Left ventricle myocardium inferior (tissue), 1 donor: ENCODE measurements around the gene BTD. TPM values are rescaled to one million over a fixed set of nuclear protein-coding genes. Genes with fewer than 3 reads are reported as not detected.

Experiments used
- DNase-seq: peaks from one replicate; pipeline ENCODE4 v3.0.0-alpha.2; 2020
- H3K27ac ChIP-seq: fragments of 200-600 bp; replicated peaks from 2 replicates; pipeline ENCODE4 v1.8.0; 2021
- H3K27me3 ChIP-seq: fragments of 200-600 bp; 2 replicates; pipeline ENCODE4 v1.8.0; 2021; ENCODE audit warnings: low read depth
- H3K36me3 ChIP-seq: fragments of 200-600 bp; 2 replicates; pipeline ENCODE4 v1.8.0; 2021
- H3K4me1 ChIP-seq: fragments of 200-600 bp; 2 replicates; pipeline ENCODE4 v1.8.0; 2021
- H3K4me3 ChIP-seq: fragments of 200-600 bp; 2 replicates; pipeline ENCODE4 v1.8.0; 2021; ENCODE audit warnings: mild to moderate bottlenecking, moderate library complexity
- H3K9me3 ChIP-seq: fragments of 200-600 bp; replicated peaks from 2 replicates; pipeline ENCODE4 v1.8.0; 2021
- intact Hi-C: fragments of 100-400 bp; cut with micrococcal nuclease; formaldehyde crosslinking; loops from one replicate; pipeline ENCODE4 v1.11.0; 2022
- total RNA-seq: library from RNA; stranded (reverse); fragmentation: NEBNext Ultra II Directional; extraction: Animal tissue kit (Norgen Biotek cat#: 25700); gene quantifications from one replicate; pipeline ENCODE4 v1.2.1, GENCODE V29; 2021
- TF ChIP-seq, protein P1 (sequence below): fragments of 200-600 bp; IDR thresholded peaks from 2 replicates; pipeline ENCODE4 v1.8.0; 2021; ENCODE audit warnings: antibody characterized with exemption, mild to moderate bottlenecking, borderline replicate concordance
- donor health status: DM: no; HTN: yes; CAD: no; lungs with severe emphysema.

Gene BTD
- total RNA-seq, 1 donor from 2014 or later: 9.2 TPM

DNA sequence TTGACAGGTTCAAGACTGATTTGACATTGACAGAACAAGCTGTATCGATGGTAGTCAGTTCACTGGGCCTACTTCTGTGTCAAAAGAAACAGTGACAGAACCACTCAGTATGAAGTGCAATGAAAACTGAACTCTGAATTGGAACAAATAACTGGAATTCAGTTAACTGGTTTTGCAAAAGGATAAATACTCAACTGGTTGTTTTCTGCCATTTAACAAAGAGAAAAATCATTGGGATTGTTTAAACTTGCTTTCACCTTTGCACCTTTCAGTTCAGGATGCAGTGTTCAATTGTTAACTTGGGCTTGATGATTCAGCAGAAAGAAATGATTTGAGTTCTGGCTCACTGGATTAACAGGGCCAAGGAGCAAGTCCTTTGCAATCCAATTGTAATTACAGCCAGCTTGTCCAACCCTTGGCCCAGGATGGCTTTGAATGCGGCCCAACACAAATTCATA, 4.9 kb downstream of the BTD start:
- TF ChIP-seq, protein P1, sequence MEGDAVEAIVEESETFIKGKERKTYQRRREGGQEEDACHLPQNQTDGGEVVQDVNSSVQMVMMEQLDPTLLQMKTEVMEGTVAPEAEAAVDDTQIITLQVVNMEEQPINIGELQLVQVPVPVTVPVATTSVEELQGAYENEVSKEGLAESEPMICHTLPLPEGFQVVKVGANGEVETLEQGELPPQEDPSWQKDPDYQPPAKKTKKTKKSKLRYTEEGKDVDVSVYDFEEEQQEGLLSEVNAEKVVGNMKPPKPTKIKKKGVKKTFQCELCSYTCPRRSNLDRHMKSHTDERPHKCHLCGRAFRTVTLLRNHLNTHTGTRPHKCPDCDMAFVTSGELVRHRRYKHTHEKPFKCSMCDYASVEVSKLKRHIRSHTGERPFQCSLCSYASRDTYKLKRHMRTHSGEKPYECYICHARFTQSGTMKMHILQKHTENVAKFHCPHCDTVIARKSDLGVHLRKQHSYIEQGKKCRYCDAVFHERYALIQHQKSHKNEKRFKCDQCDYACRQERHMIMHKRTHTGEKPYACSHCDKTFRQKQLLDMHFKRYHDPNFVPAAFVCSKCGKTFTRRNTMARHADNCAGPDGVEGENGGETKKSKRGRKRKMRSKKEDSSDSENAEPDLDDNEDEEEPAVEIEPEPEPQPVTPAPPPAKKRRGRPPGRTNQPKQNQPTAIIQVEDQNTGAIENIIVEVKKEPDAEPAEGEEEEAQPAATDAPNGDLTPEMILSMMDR: no peak
- intact Hi-C loops: no loop called here
- H3K4me1 ChIP-seq: peaks cover 44% of the 10 kb centered on the region
- H3K36me3 ChIP-seq: no peaks in the 10 kb centered on the region
- H3K4me3 ChIP-seq: no peak overlapping the region
- H3K27me3 ChIP-seq: no peaks in the 10 kb centered on the region
- no peaks in the 10 kb centered on the region for H3K9me3 ChIP-seq
- DNase-seq: no peak
- peak overlapping the region; percentile 60 for H3K27ac ChIP-seq

DNA sequence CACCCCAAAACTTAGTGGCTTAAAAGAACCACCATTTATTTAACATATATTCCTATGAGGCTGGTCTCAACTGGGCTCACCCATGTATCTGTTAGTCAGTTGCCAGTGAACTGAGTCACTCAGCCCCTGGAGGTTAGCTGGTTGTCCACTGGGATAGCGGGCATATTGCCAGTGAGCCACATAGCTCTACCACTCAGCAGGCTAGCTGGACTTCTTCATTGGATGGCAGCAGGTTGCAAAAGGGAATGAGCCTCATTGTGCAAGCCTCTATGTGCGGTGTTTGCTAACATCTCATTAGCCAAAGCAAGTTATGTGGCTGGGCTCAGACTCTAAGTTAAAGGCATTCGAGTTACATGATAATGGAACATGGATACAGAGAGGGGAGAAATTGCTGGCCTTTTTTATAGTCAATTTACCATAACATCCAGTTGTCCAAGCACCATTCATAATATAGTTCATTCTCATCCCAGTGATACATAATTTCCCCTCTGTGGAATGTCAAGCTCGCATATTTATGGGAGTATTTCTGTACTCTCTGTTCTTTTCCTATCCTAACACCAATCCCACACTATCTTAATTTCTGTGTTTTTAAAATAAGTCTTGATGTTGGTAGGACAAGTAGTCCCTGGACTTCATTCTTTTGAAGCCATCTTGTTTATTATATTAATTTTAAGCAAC, 8.7 kb downstream of the BTD start:
- DNase-seq: no peak
- Histone ChIP-seq H3K4me3 (no peak overlapping the region), H3K36me3 (no peaks in the 10 kb centered on the region), H3K27me3 (no peaks in the 10 kb centered on the region), H3K4me1 (peaks cover 34% of the 10 kb centered on the region), H3K9me3 (no peaks in the 10 kb centered on the region), H3K27ac (peak overlapping the region; percentile 37)
- intact Hi-C loops: no loop called here
- TF ChIP-seq, protein P1: no peak

DNA sequence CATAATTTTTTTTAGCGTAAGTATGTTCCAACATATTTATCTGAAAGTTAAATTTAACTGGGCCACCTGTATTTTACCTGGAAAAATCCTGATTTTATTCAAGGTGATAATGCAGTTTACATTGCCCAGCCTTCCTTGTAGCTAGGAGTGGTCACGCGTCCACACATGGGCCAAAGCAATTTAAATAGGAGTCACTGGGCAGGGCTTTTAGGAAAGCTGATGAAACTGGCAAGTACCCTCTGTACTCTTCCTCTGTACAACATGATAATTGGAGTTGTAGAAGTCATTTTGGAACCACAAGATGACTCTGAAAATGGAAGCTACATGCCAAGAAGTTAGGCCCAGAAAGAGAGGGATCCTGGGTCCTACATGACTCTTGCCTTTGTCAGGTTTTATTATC, 9.5 kb downstream of the BTD start:
- Histone ChIP-seq H3K4me1 (peaks cover 34% of the 10 kb centered on the region), H3K27me3 (no peaks in the 10 kb centered on the region), H3K36me3 (no peaks in the 10 kb centered on the region), H3K4me3 (no peak overlapping the region), H3K9me3 (no peaks in the 10 kb centered on the region), H3K27ac (peak overlapping the region; percentile 37)
- intact Hi-C loops: no loop called here
- DNase-seq: no peak
- TF ChIP-seq, protein P1: no peak

DNA sequence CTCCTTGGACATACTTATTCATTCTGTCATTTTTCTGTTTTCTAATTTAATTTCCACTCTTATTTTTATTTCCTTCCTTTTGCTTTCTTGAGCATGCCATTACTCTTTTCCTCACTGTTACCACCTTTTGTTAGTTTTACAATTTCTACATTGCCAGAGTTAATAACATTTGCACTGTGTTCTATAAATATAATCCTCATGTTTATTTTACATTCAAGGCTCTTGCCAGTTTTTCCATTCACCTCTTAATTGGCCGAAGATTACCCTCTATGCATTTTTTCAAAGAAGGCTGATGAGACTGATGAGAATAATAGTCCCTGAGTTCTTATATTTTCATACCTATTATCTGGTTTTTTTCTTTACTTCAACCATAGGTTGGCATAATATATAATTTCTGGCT, 10.5 kb downstream of the BTD start:
- no peak overlapping the region for H3K4me3 ChIP-seq
- intact Hi-C loops: no loop called here
- DNase-seq: no peak
- peaks cover 24% of the 10 kb centered on the region for H3K4me1 ChIP-seq
- H3K36me3 ChIP-seq: no peaks in the 10 kb centered on the region
- no peaks in the 10 kb centered on the region for H3K27me3 ChIP-seq
- TF ChIP-seq, protein P1: no peak
- H3K27ac ChIP-seq: no peak overlapping the region
- H3K9me3 ChIP-seq: no peaks in the 10 kb centered on the region

DNA sequence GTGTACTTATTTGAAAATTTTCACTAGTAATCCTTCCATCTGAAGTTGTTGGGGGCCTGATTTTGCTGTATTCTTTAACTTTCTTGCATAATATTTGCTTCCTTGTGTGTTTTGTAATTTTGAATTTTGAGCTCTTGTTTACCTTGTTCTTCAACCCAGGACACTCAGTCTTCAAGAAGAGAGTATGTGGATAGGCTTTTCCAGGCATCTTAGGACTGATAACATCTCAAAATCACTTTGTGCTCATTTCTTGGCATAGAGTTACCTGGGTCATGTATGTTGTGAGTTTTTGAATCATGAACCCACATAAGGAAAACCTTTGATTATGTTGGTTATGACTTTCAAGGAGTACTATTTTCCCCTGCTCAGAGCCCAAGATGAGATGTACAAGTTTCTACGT, 13.4 kb downstream of the BTD start:
- Histone ChIP-seq H3K27me3 (no peaks in the 10 kb centered on the region), H3K9me3 (peaks cover 12% of the 10 kb centered on the region), H3K27ac (no peak overlapping the region), H3K4me3 (no peak overlapping the region), H3K4me1 (peaks cover 11% of the 10 kb centered on the region), H3K36me3 (peaks cover 3% of the 10 kb centered on the region)
- no peak for DNase-seq
- TF ChIP-seq, protein P1: no peak
- intact Hi-C loops: no loop called here
